Measurements from ENCODE around the gene TAMALIN. TPM values are rescaled to one million over a fixed set of nuclear protein-coding genes. Genes with fewer than 3 reads are reported as not detected.

Gene TAMALIN
- polyA plus RNA-seq, 2 of the 4 experiments (the other 2 are of a cell fraction): 0.30 to 0.35 TPM

- 17% methylated on average over 17 of the region's 48 CpGs for WGBS (ENCODE audit: missing lambda C conversion rate)
- FAIRE-seq: no peak
- H3K27ac ChIP-seq: peak overlapping the region; percentile 65 to 77
- no peak for TF ChIP-seq CTCF (IDR thresholded peaks at IDR 0.05)
- TF ChIP-seq RARB (CRISPR knock-in tag; IDR thresholded peaks at IDR 0.05): no peak
- TF ChIP-seq FOXS1 (CRISPR knock-in tag; IDR thresholded peaks at IDR 0.05): 0 out of 2 replicates have a peak, but pooled peaks have one; percentile 40
- no peak for TF ChIP-seq ZC3H11A (IDR thresholded peaks at IDR 0.05)
- no peak; the same call in 1 of the 2 replicates for TF ChIP-seq PHF8 (IDR thresholded peaks at IDR 0.05; ENCODE audit: borderline replicate concordance, low read depth)
- TF ChIP-seq CHD2 (IDR thresholded peaks at IDR 0.05; ENCODE audit: low read length, partially characterized antibody): no peak
- TF ChIP-seq ZFP36 (IDR thresholded peaks at IDR 0.05; ENCODE audit: borderline replicate concordance, partially characterized antibody): no peak
- no peak for TF ChIP-seq EHMT2 (IDR thresholded peaks at IDR 0.05; ENCODE audit: low read depth)
- TF ChIP-seq HDAC2 (IDR thresholded peaks at IDR 0.05): no peak
- no peak for TF ChIP-seq KDM1A (IDR thresholded peaks at IDR 0.05; ENCODE audit: low read depth)
- TF ChIP-seq CBX2 (IDR thresholded peaks at IDR 0.05; ENCODE audit: borderline replicate concordance, low read depth): no peak
- no peak for TF ChIP-seq REST (IDR thresholded peaks at IDR 0.05)
- TF ChIP-seq KDM5A (IDR thresholded peaks at IDR 0.05): no peak
- TF ChIP-seq PBX3 (IDR thresholded peaks at IDR 0.05): no peak
- TF ChIP-seq FOSL2 (IDR thresholded peaks at IDR 0.05): no peak
- no peak for TF ChIP-seq FOSL2 (CRISPR knock-in tag; IDR thresholded peaks at IDR 0.05)
- no peak for TF ChIP-seq USF2 (IDR thresholded peaks at IDR 0.05)
- no peak for TF ChIP-seq SMC3 (IDR thresholded peaks at IDR 0.05)
- no peak for TF ChIP-seq CHD4 (IDR thresholded peaks at IDR 0.05; ENCODE audit: borderline replicate concordance)
- no peak for TF ChIP-seq FOSB (CRISPR knock-in tag; IDR thresholded peaks at IDR 0.05)
- no peak for TF ChIP-seq CBX8 (IDR thresholded peaks at IDR 0.05)
- TF ChIP-seq RNF2 (IDR thresholded peaks at IDR 0.05; ENCODE audit: borderline replicate concordance, low read depth): no peak
- TF ChIP-seq ZNF302 (CRISPR knock-in tag; IDR thresholded peaks at IDR 0.05): no peak
- no peak for TF ChIP-seq RCOR1 (IDR thresholded peaks at IDR 0.05; ENCODE audit: low read depth, low read length)
- peak; percentile 51; the same call in 1 of the 2 replicates for TF ChIP-seq E2F6 (IDR thresholded peaks at IDR 0.05; ENCODE audit: borderline replicate concordance, low read depth)
- TF ChIP-seq RFX5 (IDR thresholded peaks at IDR 0.05): no peak
- 0 out of 2 replicates have a peak, but pooled peaks have one; percentile 11 for TF ChIP-seq POLR2A (IDR thresholded peaks at IDR 0.05; ENCODE audit: low read length)
- TF ChIP-seq HMGXB4 (CRISPR knock-in tag; IDR thresholded peaks at IDR 0.05; ENCODE audit: borderline replicate concordance): no peak
- no peak for TF ChIP-seq MYC (IDR thresholded peaks at IDR 0.05; ENCODE audit: borderline replicate concordance, low read length)
Measured at GRCh38 chr12:52032804-52033445, 26.2 kb downstream of the TAMALIN start.

More at GRCh38 chr12:52032804-52033445, 26.2 kb downstream of the TAMALIN start:
- H3K4me2 ChIP-seq: peak overlapping the region; percentile 76
- ChIA-PET CTCF (interaction anchor here (1.2 to 41.8 kb wide), 9 partner anchors 5 to 110 kb away, joined by 4 to 1730 read pairs (median 7); partner anchors contain the start of genes ATG101, NR4A1, SMIM41 and TAMALIN), POLR2A (interaction anchor here (0.8 to 2.5 kb wide), 7 partner anchors 10 to 37 kb away, joined by 3 to 37 read pairs (median 4); partner anchors contain the start of genes ATG101 and NR4A1)
- peak overlapping the region; percentile 32 for H3K4me3 ChIP-seq
- ATAC-seq (peak; percentile 93 to 94), DNase-seq (ENCODE audit: low read depth in 1 of 2, low spot score in 1 of 2) (peak; percentile 97)
- no peaks in the 10 kb centered on the region for H3K9me3 ChIP-seq
- H3K4me1 ChIP-seq: peaks cover 28% of the 10 kb centered on the region
